ENCODE data around the gene ZBTB7C. TPM values are rescaled to one million over a fixed set of nuclear protein-coding genes. Genes with fewer than 3 reads are reported as not detected.

ZBTB7C gene
- polyA plus RNA-seq, 2 of the 4 experiments (the other 2 are of a cell fraction): 0.10 to 0.12 TPM

GRCh38 chr18:48085781-48086487, 323.2 kb downstream of the ZBTB7C start:
- H3K27ac ChIP-seq: no peak overlapping the region
- CTCF ChIA-PET: no interaction called here
- no peaks in the 10 kb centered on the region for H3K4me1 ChIP-seq
- FAIRE-seq (no peak), DNase-seq (ENCODE audit: low read depth in 1 of 2, low spot score in 1 of 2) (no peak), ATAC-seq (no peak)
- H3K4me2 ChIP-seq: no peak overlapping the region
- no peaks in the 10 kb centered on the region for H3K9me3 ChIP-seq
- POLR2A ChIA-PET: no interaction called here
- no peak overlapping the region for H3K4me3 ChIP-seq
- TF ChIP-seq RFX5 (IDR thresholded peaks at IDR 0.05) (no peak), TP53 (CRISPR knock-in tag; IDR thresholded peaks at IDR 0.05) (no peak), FOXS1 (CRISPR knock-in tag; IDR thresholded peaks at IDR 0.05) (no peak), CEBPB (IDR thresholded peaks at IDR 0.05) (no peak), EHF (CRISPR knock-in tag; IDR thresholded peaks at IDR 0.05) (no peak), NR3C1 (IDR thresholded peaks at IDR 0.05) (no peak), CHD4 (IDR thresholded peaks at IDR 0.05; ENCODE audit: borderline replicate concordance) (no peak), TFCP2L1 (CRISPR knock-in tag; IDR thresholded peaks at IDR 0.05) (no peak), RARB (CRISPR knock-in tag; IDR thresholded peaks at IDR 0.05) (no peak), HOXA7 (CRISPR knock-in tag; IDR thresholded peaks at IDR 0.05) (no peak), FOSL2 (IDR thresholded peaks at IDR 0.05) (no peak), FOSL2 (CRISPR knock-in tag; IDR thresholded peaks at IDR 0.05) (no peak), BCL3 (IDR thresholded peaks at IDR 0.05) (no peak), ZFP36 (IDR thresholded peaks at IDR 0.05; ENCODE audit: borderline replicate concordance, partially characterized antibody) (no peak), POLR2A (IDR thresholded peaks at IDR 0.05; ENCODE audit: low read length) (no peak), E2F6 (IDR thresholded peaks at IDR 0.05; ENCODE audit: borderline replicate concordance, low read depth) (no peak), NFE2L2 (conservative IDR thresholded peaks at IDR 0.05; ENCODE audit: low read length) (no peak), HOXB5 (CRISPR knock-in tag; IDR thresholded peaks at IDR 0.05) (no peak), GATA3 (IDR thresholded peaks at IDR 0.05; ENCODE audit: borderline replicate concordance) (no peak), ELK1 (IDR thresholded peaks at IDR 0.05; ENCODE audit: low read depth, low read length) (no peak)
- 68% methylated on average over 4 of the region's 4 CpGs for WGBS (ENCODE audit: missing lambda C conversion rate)

- Histone ChIP-seq H3K4me1 (no peaks in the 10 kb centered on the region), H3K27ac (no peak overlapping the region), H3K9me3 (no peaks in the 10 kb centered on the region), H3K4me3 (no peak overlapping the region), H3K4me2 (no peak overlapping the region)
- FAIRE-seq: no peak
- no peak for DNase-seq (ENCODE audit: low read depth in 1 of 2, low spot score in 1 of 2)
- 87% methylated on average over 5 of the region's 6 CpGs for WGBS (ENCODE audit: missing lambda C conversion rate)
- CTCF ChIA-PET: interaction anchor here (0.7 kb wide), 1 partner anchor 52 kb away, joined by 3 read pairs; no protein-coding TSS in a partner anchor
- POLR2A ChIA-PET: no interaction called here
- TF ChIP-seq CHD4 (IDR thresholded peaks at IDR 0.05; ENCODE audit: borderline replicate concordance): no peak
- TF ChIP-seq EHF (CRISPR knock-in tag; IDR thresholded peaks at IDR 0.05): no peak
- no peak for TF ChIP-seq BCL3 (IDR thresholded peaks at IDR 0.05)
- TF ChIP-seq CBX2 (IDR thresholded peaks at IDR 0.05; ENCODE audit: borderline replicate concordance, low read depth): no peak
- TF ChIP-seq PHF8 (IDR thresholded peaks at IDR 0.05; ENCODE audit: borderline replicate concordance, low read depth): no peak
- no peak for TF ChIP-seq FOSL2 (IDR thresholded peaks at IDR 0.05)
- no peak for TF ChIP-seq FOSL2 (CRISPR knock-in tag; IDR thresholded peaks at IDR 0.05)
- no peak for TF ChIP-seq FOXS1 (CRISPR knock-in tag; IDR thresholded peaks at IDR 0.05)
- no peak for TF ChIP-seq MYC (IDR thresholded peaks at IDR 0.05; ENCODE audit: borderline replicate concordance, low read length)
- no peak for TF ChIP-seq CHD2 (IDR thresholded peaks at IDR 0.05; ENCODE audit: low read length, partially characterized antibody)
- TF ChIP-seq ZFP36 (IDR thresholded peaks at IDR 0.05; ENCODE audit: borderline replicate concordance, partially characterized antibody): no peak
- TF ChIP-seq RARB (CRISPR knock-in tag; IDR thresholded peaks at IDR 0.05): no peak
- TF ChIP-seq ZSCAN20 (CRISPR knock-in tag; IDR thresholded peaks at IDR 0.05): no peak
- TF ChIP-seq CTCF (IDR thresholded peaks at IDR 0.05): no peak
- ATAC-seq: no peak
Measured at GRCh38 chr18:48084858-48085257, 324.3 kb downstream of the ZBTB7C start.

Measured in A549 (cell line).